Left lung (tissue), 10 donors: ENCODE results near the gene IDUA. TPM values are rescaled to one million over a fixed set of nuclear protein-coding genes. Genes with fewer than 3 reads are reported as not detected.

Experiments
- ATAC-seq: fragments of 200-7000 bp; cut with Tn5 transposase; one replicate; pipeline ENCODE4 v1.9.1; 2020; ENCODE audit warnings: moderate library complexity
- DNase-seq, 4 donors: peaks; one replicate each; pipeline ENCODE4 v3.0.0-alpha.2; 2013 to 2020
- H3K27ac ChIP-seq, 2 donors: fragments of 200-600 bp; sonication (generic) in 1 of 2; one replicate each; pipeline versions ENCODE4 v1.5.0 to v1.8.0; 2020 to 2021
- H3K27me3 ChIP-seq, 2 donors: fragments of 200-600 bp; sonication (generic) in 1 of 2; one replicate each; pipeline versions ENCODE4 v1.5.0 to v1.8.0; 2020 to 2021
- H3K36me3 ChIP-seq, 2 donors: fragments of 200-600 bp; sonication (generic) in 1 of 2; one replicate each; pipeline versions ENCODE4 v1.5.0 to v1.8.0; 2020 to 2021
- H3K4me1 ChIP-seq, 2 donors: fragments of 200-600 bp; one replicate each; pipeline ENCODE4 v1.8.0; 2021
- H3K4me3 ChIP-seq, 2 donors: fragments of 200-600 bp; sonication (generic) in 1 of 2; one replicate each; pipeline versions ENCODE4 v1.5.0 to v1.8.0; 2020 to 2021; ENCODE audit warnings: mild to moderate bottlenecking in 1 of 2
- H3K9me3 ChIP-seq, 2 donors: fragments of 200-600 bp; sonication (generic) in 1 of 2; one replicate each; pipeline versions ENCODE4 v1.5.0 to v1.8.0; 2020 to 2021
- CTCF ChIP-seq, 2 donors: fragments of 200-600 bp; sonication (generic) in 1 of 2; IDR thresholded peaks; one replicate each; pipeline versions ENCODE4 v1.5.0 to v1.8.0; 2021; ENCODE audit warnings: antibody characterized with exemption in 2 of 2
- intact Hi-C, 2 donors: fragments of 100-400 bp; cut with DNase I; formaldehyde crosslinking; loops; one replicate each; pipeline versions ENCODE4 v1.11.2 to v1.14.2; 2022
- polyA plus RNA-seq, 6 donors: library from polyadenylated mRNA; unstranded; fragments of 120-200 nt; gene quantifications; one replicate each; pipeline ENCODE4 v1.2.1, GENCODE V29; 2013; ENCODE audit not compliant: insufficient read length in 6 of 6
- total RNA-seq, 2 donors: library from RNA; stranded (reverse); fragmentation: NEBNext Ultra II Directional; extraction: Animal tissue kit (Norgen Biotek cat#: 25700); gene quantifications; one replicate each; pipeline ENCODE4 v1.2.1, GENCODE V29; 2021
- donor health status: DM: no; HTN: yes; CAD: no.
- donor health status: DM: no; HTN: no; CAD: no.

Gene IDUA
- total and polyA plus RNA-seq, 8 donors, result 10.1 to 46.8 (median 19.1) TPM

DNA sequence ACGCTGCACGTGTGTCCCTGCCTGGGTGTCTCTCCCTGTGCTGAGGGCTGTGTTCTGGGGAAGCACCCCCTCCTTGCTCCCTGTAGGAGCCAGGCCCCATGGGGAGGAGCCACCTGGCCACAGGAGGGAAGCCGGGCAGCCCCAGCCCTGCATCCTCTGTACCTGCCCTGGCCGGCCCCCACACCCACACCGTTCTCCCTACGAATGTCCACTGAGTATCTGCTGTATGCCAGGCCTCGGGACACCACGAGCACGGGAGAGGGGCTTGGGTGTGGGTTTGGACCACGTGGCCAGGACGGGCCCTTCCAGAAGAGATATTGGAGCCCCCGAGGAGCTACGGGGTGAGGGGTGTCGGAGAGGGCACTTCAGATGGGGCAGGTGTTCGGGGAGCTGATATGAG is 30.9 kb downstream of the IDUA start:
- no peak for TF ChIP-seq CTCF (IDR thresholded peaks at IDR 0.05)
- H3K9me3 ChIP-seq, result no peaks in the 10 kb centered on the region
- no peaks in the 10 kb centered on the region for H3K36me3 ChIP-seq
- intact Hi-C loops, result no loop called here
- no peak for DNase-seq
- peaks cover 0 to 2% of the 10 kb centered on the region in 2 donors for H3K27me3 ChIP-seq
- H3K4me1 ChIP-seq, result peaks cover 0 to 2% of the 10 kb centered on the region in 2 donors
- ATAC-seq, result no peak
- H3K4me3 ChIP-seq, result no peak overlapping the region
- H3K27ac ChIP-seq, result no peak overlapping the region

- no peak for TF ChIP-seq CTCF (IDR thresholded peaks at IDR 0.05)
- H3K4me1 ChIP-seq, result no peaks in the 10 kb centered on the region
- H3K27ac ChIP-seq, result no peak overlapping the region
- no peak overlapping the region for H3K4me3 ChIP-seq
- no peaks in the 10 kb centered on the region for H3K27me3 ChIP-seq
- intact Hi-C loops, result no loop called here
- H3K36me3 ChIP-seq, result no peaks in the 10 kb centered on the region
- H3K9me3 ChIP-seq, result no peaks in the 10 kb centered on the region
- ATAC-seq (no peak), DNase-seq (no peak)
These were observed 31.5 kb downstream of the IDUA start for GRCh38 chr4:1018147-1019020.

GRCh38 chr4:1019320-1019719 is 32.5 kb downstream of the IDUA start:
- no peak for TF ChIP-seq CTCF (IDR thresholded peaks at IDR 0.05)
- Histone ChIP-seq H3K27me3 (no peaks in the 10 kb centered on the region), H3K9me3 (no peaks in the 10 kb centered on the region), H3K36me3 (peaks cover 0 to 2% of the 10 kb centered on the region in 2 donors), H3K27ac (no peak overlapping the region), H3K4me1 (no peaks in the 10 kb centered on the region), H3K4me3 (no peak overlapping the region)
- ATAC-seq (no peak), DNase-seq (no peak)
- intact Hi-C loops, result no loop called here

GRCh38 chr4:1019729-1020470 is 33.1 kb downstream of the IDUA start:
- no peaks in the 10 kb centered on the region for H3K9me3 ChIP-seq
- intact Hi-C loops, result no loop called here
- TF ChIP-seq CTCF (IDR thresholded peaks at IDR 0.05), result no peak
- peaks cover 0 to 7% of the 10 kb centered on the region in 2 donors for H3K36me3 ChIP-seq
- no peak overlapping the region for H3K27ac ChIP-seq
- DNase-seq, result no peak
- H3K4me1 ChIP-seq, result no peaks in the 10 kb centered on the region
- no peaks in the 10 kb centered on the region for H3K27me3 ChIP-seq
- no peak overlapping the region for H3K4me3 ChIP-seq
- no peak for ATAC-seq

DNA sequence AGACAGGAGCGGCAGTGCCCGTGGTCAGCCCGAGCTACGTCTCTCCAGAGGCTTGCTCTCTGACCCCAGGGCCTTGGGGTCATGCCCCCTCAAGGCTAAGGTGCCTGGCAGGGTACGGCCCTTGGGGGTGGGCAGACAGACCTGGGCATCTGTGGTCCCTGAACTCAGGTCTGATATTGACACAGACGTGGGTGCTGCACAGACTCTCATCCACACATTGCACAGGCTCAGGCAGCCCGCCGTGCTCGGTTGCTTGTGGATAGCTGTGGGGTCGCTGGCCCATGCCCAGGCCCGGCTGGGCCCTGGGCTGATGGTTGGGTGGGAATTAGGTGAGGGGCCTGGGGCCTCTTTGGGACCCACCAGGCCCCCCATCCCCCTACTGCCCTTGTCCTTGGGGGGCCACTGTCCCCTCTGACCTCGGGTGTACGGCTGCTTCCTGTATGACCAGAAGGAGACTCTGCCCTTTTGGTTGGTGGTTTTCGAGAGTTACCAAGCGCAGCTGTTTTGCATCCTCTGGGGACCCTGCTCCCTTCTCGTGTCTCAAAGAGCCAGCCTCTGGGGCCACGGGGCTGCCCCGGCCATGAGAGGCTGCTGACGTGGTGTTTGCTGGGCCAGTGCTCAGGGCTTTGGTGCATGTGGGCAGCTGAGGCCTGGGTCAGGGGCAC is 34.7 kb downstream of the IDUA start:
- TF ChIP-seq CTCF (IDR thresholded peaks at IDR 0.05), result no peak
- no peak overlapping the region for H3K27ac ChIP-seq
- ATAC-seq (no peak), DNase-seq (no peak)
- H3K4me1 ChIP-seq, result no peaks in the 10 kb centered on the region
- no peaks in the 10 kb centered on the region for H3K27me3 ChIP-seq
- intact Hi-C loops, result no loop called here
- no peaks in the 10 kb centered on the region for H3K9me3 ChIP-seq
- H3K36me3 ChIP-seq, result peaks cover 0 to 13% of the 10 kb centered on the region in 2 donors
- no peak overlapping the region for H3K4me3 ChIP-seq
